Measurements from ENCODE around the gene KEAP1. TPM values are rescaled to one million over a fixed set of nuclear protein-coding genes. Genes with fewer than 3 reads are reported as not detected.
"Not testable (repeated sequence)": the region's sequence is repeated elsewhere in the genome, so short reads cannot be mapped to it uniquely, and the experiment has no call there.

The KEAP1 gene
- total RNA-seq, 1 donor from 2014 or later, result 67.5 TPM

DNA sequence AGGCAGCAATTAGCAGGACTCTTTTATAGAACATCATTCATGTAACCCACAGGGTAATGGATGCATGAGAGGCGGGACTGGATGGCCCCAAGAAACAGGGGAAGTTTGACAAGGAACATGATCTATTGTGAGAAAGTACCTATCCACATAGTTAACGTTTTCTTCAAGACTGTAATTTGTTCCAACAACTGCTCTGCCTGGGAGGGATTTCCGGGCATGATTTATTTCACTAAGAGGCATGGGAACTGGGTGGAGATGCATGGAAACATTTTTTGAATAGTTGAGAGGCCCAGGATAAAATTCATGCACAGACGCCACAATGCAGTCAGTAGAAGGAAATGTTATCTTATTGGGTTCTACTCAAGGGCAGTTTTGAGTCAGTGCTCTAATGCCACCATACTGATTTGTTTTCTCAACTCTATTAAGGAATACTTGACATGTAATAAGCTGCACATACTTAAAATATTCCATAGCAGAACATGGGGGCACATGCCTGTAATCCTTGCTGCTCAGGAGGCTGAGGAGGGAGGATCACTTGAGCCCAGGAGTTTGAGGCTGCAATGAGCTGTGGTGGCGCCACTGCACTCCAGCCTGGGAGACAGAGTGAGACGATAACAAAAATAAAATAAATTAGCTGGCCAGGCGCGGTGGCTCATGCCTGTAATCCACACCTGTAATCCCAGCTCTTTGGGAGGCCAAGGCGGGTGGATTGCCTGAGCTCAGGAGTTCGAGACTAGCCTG, 30.7 kb upstream of the KEAP1 start:
- no peaks in the 10 kb centered on the region for H3K9me3 ChIP-seq
- no peak for TF ChIP-seq CTCF (IDR thresholded peaks at IDR 0.05)
- H3K27me3 ChIP-seq (ENCODE audit: low read depth), result peaks cover 4% of the 10 kb centered on the region
- no peak overlapping the region for H3K27ac ChIP-seq
- no peak for DNase-seq
- intact Hi-C loops (cut with DNase I), result no loop called here
- no peaks in the 10 kb centered on the region for H3K4me1 ChIP-seq
- ATAC-seq, result peak in 1 of 2 donors; percentile 46
- no peak overlapping the region for H3K4me3 ChIP-seq
- H3K36me3 ChIP-seq, result no peaks in the 10 kb centered on the region

DNA sequence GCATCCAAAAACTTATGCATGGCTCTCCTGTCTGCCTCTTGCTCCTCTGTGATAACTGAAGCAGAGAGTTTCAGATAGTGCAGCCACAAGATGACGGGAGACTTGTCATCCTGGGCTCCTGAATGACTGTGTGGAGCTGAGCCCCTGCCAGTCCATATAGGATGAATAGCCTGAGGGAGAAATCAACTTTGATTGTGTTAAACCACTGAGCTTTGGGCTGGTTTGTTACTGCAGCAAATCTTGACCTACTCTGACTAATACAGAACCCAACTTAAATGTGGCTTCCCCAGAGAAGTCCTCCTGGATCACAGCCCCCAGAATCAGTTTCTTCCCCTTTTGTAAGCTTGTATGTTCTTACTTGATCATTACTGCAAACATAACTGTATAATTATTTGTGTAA, 29.3 kb upstream of the KEAP1 start:
- H3K27me3 ChIP-seq (ENCODE audit: low read depth), result peaks cover 4% of the 10 kb centered on the region
- no peak overlapping the region for H3K4me3 ChIP-seq
- intact Hi-C loops (cut with DNase I), result no loop called here
- TF ChIP-seq CTCF (IDR thresholded peaks at IDR 0.05), result no peak
- no peaks in the 10 kb centered on the region for H3K36me3 ChIP-seq
- ATAC-seq (no peak), DNase-seq (no peak)
- no peaks in the 10 kb centered on the region for H3K9me3 ChIP-seq
- H3K27ac ChIP-seq, result no peak overlapping the region
- H3K4me1 ChIP-seq, result no peaks in the 10 kb centered on the region

DNA sequence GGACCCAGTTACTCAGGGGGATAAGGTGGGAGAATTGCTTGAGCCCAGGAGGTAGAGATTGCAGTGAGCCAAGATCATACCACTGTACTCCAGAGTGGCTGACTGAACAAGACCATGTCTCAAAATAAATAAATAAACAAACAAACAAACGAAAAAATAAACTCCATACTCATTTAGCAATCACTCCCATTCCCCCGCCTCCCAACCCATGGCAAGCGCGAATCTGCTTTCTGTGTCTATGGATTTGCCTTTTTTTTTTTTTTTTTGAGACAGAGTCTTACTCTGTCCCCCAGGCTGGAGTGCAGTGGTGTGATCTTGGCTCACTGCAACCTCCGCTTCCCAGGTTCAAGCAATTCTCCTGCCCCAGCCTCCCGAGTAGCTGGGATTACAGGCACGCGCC, 23.7 kb upstream of the KEAP1 start:
- H3K4me3 ChIP-seq; H3K27me3 ChIP-seq (ENCODE audit: low read depth); H3K36me3 ChIP-seq; DNase-seq; intact Hi-C loops (cut with DNase I); H3K4me1 ChIP-seq; H3K9me3 ChIP-seq; ATAC-seq; H3K27ac ChIP-seq: not testable (repeated sequence)

DNA sequence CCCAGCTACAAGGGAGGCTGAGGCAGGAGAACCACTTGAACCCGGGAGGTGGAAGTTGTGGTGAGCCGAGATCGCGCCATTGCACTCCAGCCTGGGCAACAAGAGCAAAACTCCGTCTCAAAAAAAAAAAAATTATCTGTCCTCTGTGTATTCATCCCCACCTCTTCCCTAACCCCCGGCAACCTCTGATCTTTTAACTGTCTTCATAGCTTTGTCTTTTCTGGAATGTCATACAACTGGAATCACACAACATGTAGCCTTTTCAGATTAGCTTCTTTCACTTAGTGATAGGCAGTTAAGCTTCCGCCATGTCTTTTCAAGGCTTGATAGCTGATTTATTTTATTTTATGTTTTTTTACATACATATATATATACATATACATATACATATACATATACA, 22.5 kb upstream of the KEAP1 start:
- no peak overlapping the region for H3K27ac ChIP-seq
- H3K4me1 ChIP-seq, result no peaks in the 10 kb centered on the region
- no peak overlapping the region for H3K4me3 ChIP-seq
- ATAC-seq, result no peak
- H3K27me3 ChIP-seq (ENCODE audit: low read depth), result peaks cover 5% of the 10 kb centered on the region
- H3K9me3 ChIP-seq, result no peaks in the 10 kb centered on the region
- no peak for TF ChIP-seq CTCF (IDR thresholded peaks at IDR 0.05)
- intact Hi-C loops (cut with DNase I), result no loop called here
- H3K36me3 ChIP-seq, result no peaks in the 10 kb centered on the region
- no peak for DNase-seq

DNA sequence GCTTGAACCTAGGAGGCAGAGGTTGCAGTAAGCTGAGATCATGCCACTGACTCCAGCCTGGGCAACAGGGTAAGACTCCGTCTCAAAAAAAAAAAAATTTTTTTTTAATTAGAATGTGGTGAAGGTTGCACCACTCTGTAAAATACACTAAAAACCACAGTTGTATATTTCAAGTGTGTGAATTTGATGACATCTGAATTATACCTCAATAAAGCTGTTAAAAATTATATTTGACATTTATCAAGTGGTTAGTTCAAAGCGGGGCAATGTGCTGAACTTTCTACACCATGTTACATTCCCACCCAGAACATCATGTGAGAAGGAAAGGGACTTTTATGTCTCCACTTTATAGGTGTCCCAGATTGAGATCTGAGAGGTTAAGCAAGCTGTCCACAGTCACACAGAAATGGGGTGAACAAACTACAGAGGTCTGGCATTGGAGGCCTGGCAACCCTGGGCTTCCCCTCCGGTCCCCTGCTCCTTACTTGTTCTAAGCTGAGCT, 20.0 kb upstream of the KEAP1 start:
- Histone ChIP-seq H3K36me3 (no peaks in the 10 kb centered on the region), H3K9me3 (no peaks in the 10 kb centered on the region), H3K27me3 (ENCODE audit: low read depth) (peaks cover 29% of the 10 kb centered on the region), H3K4me3 (no peak overlapping the region), H3K27ac (no peak overlapping the region), H3K4me1 (peaks cover 5% of the 10 kb centered on the region)
- intact Hi-C loops (cut with DNase I), result no loop called here
- DNase-seq (no peak), ATAC-seq (no peak)
- TF ChIP-seq CTCF (IDR thresholded peaks at IDR 0.05), result no peak

DNA sequence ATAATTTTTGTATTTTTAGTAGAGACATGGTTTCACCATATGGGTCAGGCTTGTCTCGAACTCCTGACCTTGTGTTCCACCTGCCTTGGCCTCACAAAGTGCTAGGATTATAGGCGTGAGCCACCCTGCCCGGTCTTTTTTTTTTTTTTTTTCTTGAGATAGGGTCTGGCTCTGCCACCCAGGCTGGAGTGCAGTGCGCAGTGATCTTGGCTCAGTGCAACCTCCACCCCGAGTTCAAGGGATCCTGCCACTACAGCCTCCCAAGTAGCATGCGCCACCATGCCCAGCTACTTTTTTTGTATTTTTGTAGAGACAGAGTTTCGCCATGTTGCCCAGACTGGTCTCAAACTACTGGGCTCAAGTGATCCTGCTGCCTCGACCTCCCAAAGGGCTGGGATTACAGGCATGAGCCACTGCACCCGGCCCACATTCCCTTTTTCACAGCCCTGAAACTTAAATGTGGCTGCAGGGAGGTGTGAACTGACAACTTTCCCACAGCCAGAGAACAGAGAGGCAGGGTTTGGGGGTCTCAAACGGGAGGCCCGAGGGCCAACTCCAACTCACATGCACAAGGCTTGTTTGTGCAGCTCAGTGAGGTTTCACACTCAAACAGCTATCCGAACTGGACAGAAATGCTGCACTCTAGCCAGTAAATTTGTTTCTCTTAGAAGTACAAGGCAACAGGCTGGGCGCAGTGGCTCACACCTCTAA, 18.5 kb upstream of the KEAP1 start:
- H3K27me3 ChIP-seq (ENCODE audit: low read depth), result peaks cover 44% of the 10 kb centered on the region
- H3K4me1 ChIP-seq, result peaks cover 20% of the 10 kb centered on the region
- no peak overlapping the region for H3K4me3 ChIP-seq
- no peak for TF ChIP-seq CTCF (IDR thresholded peaks at IDR 0.05)
- no peak for ATAC-seq
- H3K9me3 ChIP-seq, result no peaks in the 10 kb centered on the region
- intact Hi-C loops (cut with DNase I), result no loop called here
- no peak for DNase-seq
- H3K36me3 ChIP-seq, result no peaks in the 10 kb centered on the region
- no peak overlapping the region for H3K27ac ChIP-seq
